ENCODE data around the gene VPS51.

DNA sequence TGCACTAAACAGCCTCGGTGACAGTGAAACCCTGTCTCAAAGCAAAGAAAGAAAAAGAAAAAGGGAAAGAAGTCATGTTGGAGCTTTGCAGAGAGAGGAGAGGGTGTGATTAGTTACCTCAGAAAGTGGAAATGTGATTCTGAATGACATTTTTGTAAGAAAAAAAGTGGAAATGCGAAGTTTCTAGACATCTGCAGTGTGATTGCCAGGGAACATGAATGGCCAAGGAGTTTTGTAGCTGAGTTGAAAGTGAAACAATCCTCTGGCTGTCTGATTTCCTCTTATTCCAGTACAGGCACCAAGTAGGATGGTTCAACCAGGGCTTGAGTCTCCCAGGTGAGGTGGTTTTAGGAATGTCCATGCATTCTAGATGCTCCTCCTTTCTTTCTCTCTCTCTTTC lies 56.1 kb downstream of the VPS51 start:
- TF ChIP-seq, protein P1, sequence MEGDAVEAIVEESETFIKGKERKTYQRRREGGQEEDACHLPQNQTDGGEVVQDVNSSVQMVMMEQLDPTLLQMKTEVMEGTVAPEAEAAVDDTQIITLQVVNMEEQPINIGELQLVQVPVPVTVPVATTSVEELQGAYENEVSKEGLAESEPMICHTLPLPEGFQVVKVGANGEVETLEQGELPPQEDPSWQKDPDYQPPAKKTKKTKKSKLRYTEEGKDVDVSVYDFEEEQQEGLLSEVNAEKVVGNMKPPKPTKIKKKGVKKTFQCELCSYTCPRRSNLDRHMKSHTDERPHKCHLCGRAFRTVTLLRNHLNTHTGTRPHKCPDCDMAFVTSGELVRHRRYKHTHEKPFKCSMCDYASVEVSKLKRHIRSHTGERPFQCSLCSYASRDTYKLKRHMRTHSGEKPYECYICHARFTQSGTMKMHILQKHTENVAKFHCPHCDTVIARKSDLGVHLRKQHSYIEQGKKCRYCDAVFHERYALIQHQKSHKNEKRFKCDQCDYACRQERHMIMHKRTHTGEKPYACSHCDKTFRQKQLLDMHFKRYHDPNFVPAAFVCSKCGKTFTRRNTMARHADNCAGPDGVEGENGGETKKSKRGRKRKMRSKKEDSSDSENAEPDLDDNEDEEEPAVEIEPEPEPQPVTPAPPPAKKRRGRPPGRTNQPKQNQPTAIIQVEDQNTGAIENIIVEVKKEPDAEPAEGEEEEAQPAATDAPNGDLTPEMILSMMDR (optimal IDR thresholded peaks at IDR 0.05 in 1 of 3, IDR thresholded peaks at IDR 0.05 in 1 of 3, conservative IDR thresholded peaks at IDR 0.05 in 1 of 3; ENCODE audit: extremely low read depth in 1 of 3, insufficient read depth in 2 of 3, low read length in 3 of 3): no peak
- TF ChIP-seq EZH2 (IDR thresholded peaks at IDR 0.05; ENCODE audit: low read length): no peak
